NCI-H2107 treated with DMSO at 0.1 percent for 48 hours (cell line): ENCODE data around the gene CD164L2.

Experiments used
- DNase-seq: peaks from one replicate; lab custom pipeline; 2025; ENCODE audit not compliant: unreplicated experiment; lab: John Stamatoyannopoulos, UW

CD164L2 gene

DNA sequence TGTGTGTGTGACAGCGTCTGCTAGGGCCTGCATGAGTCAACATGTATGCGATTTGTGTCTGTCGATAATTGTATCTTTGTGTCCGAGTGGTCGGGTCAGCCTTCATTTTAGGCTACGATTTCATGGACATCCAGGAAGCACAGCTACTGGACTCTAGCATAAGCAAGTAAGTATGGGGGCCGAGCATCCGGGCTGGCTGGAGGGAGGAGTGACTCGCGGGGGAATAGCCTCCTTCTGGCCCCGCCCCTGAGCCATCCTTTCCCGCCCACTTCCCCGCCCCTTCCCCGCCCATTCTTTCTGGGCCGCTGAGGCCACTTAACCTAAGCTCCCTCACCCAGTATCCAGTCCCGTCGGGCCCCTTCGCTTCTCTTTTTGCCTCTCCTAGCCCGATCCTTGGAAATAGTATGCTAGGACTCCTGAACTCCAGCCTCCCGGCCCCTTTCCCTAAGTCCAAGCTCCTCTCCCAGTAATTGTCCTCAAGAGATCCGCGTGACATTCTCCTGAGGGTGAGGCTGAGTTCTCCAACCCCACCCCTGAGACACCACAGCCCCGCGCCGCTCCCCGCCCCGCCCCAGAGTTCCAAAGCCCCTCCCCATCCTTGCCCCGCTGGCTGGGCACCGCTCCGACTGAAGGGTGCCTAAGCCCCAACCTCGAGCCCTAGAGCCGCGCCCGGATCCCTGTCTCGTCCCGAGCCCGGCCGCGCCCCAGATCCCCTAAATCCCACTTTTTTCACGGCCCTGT, 17.6 kb downstream of the CD164L2 start:
- peak; percentile 84 for DNase-seq

DNA sequence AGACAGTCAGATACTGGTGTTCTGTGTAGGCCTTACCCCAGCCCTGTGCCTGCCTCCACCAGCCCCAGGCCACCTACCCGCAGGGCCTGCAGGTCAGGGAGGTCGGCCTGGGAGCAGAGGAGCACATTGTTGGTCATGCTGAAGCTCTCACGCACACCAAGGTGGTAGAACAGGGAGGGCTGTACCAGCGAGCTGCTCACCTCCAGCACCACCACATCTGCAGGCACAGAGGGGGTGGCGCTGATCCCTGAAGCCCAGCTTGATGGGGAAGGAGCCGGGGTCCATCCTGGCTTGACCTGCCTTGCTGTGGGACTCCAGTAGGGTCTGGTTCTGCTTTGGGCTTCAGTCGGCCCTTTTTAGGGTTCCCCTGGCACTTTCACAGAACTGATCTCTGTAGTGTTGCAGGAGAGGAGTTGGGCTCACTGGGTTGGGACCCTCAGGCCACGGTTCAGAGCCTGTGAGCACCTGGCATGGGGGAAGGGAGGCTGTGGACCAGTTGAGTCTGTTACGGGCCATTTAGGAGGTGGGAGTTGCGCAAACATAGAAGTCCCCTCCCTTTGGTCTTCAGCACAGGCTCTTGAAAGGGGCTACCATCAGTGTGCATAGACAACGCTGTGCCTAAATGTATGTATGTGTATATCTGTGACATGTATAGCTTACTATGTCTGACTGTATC, 18.3 kb downstream of the CD164L2 start:
- no peak for DNase-seq

- DNase-seq: no peak
Measured at GRCh38 chr1:27363766-27364695, 19.1 kb downstream of the CD164L2 start.

- no peak for DNase-seq
Measured at GRCh38 chr1:27361553-27361952, 21.6 kb downstream of the CD164L2 start.

DNA sequence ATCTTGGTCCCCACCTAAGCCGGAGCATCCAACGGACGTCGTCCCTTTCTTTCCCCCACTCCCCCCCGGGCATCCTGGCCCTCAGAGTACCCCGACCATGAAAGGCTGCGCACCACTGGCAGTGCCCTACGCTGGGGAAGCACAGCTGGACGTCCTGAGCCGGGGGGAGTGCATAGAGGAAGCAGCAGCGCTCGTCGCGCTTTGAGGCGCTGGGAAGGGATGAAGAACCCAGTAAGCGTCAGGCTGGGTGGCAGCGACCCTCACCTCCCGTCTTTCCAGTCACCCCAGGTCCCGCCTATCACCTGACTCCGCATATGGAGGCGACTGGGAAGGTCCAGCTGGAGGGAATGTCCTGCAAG, 22.1 kb downstream of the CD164L2 start:
- DNase-seq: no peak

DNA sequence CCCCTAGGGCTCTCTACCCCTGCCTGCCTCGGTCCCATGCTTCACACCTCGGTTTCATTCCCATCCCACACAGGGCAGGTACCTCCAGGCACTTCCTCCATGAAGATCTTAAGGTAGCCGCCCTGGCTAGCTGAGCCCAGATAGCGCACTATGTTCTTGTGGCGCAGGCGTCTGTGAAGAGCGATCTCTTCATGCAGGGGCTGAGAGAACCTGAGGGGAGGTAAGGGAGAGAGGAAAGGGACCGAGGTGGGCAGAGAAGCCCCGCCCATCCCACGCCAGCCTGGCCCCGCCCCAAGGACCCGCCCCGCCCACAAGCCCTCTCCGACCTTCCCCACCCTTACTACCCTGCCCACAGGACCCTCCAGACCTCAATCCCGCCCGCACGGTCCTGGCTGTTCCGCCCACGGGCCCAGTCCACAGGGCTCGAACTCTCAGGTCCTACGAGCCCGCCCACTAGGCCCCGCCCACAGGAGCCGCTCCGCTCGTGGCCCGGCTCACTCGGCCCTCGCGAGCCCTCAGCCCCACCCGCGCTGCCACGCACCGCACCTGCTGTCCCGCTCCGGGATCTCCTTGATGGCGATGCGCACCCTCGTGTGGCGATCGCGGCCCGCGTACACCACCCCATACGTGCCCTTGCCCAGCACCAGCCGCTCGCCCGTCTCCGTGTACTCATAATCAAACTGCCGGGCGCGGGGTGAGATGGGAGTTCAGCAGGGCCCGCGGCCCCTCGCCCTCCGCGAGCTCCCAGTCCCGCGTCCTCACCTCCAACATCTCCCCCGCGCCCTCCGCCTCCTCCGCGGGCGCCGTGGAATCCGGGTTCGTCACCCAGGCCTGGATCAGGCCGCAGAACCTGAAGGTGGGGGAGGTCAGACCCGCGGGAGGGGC, 22.7 kb downstream of the CD164L2 start:
- DNase-seq: no peak

DNA sequence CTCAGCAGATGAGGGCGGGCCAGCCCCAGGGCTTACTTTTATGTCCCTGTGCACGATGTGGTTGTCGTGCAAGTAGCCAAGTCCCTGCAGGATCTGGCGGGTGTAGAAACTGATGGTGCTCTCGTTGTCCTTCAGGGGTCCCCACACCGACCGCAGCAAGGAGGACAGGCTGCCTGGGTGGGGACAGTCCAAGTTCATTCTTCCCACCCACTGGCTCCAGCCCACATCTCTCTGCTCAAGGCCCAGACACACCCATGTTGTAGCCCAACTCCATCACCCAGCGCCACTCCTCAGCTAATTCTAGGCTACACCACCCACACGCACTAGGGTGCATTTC, 23.3 kb downstream of the CD164L2 start:
- DNase-seq: no peak

DNA sequence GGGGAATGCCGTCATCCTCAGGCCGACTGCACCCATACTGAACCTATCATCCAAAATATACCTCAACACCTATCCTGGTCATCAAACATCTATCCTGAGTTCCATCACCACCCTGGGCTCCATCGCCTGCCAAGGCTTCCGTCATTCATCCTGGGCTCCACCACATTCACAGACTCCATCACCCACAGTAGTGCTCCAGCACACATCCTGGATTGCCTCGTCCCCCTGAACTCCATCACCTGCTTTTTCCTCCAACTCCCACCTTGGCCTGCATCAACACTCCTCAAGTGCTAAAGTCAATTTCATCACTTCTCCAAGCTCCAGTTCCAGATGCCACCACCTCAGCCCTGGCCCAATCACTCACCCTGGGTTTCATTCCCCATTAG, 24.2 kb downstream of the CD164L2 start:
- no peak for DNase-seq

GRCh38 chr1:27358038-27358927, 24.9 kb downstream of the CD164L2 start:
- DNase-seq: no peak

- no peak for DNase-seq
Measured at GRCh38 chr1:27357281-27358037, 25.7 kb downstream of the CD164L2 start.

DNA sequence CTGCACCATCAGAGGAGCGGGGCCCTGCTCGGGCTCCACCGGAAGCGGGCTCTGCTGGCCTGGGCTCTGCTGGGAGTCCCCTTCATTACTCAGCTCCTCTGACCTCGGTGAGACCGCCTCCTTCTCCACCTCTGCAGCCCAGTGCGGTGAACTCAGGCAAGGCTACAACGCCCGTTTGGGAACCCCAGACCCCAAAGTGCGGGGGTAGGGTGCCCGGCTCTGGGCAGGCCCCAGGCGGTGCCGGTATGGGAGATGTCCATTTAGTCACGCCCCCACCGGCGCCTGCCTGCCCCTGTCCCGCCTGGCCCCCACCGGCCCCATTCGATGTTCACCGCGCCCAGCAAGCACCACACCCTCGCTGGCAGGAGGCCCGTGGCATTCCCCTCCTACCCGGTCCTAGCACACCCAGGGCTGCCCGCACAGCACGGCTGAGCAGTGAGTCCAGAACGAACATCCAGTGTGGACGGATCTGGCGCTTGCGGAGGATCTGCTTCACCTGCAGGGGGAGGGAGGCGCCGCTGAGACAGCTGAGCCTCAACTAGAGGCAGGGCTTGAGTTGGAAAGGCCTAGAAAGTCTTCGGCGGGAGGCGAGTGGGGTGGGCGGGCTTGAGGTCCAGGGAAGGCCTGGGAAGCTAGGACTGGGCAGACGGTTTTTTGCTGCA, 26.4 kb downstream of the CD164L2 start:
- no peak for DNase-seq

DNA sequence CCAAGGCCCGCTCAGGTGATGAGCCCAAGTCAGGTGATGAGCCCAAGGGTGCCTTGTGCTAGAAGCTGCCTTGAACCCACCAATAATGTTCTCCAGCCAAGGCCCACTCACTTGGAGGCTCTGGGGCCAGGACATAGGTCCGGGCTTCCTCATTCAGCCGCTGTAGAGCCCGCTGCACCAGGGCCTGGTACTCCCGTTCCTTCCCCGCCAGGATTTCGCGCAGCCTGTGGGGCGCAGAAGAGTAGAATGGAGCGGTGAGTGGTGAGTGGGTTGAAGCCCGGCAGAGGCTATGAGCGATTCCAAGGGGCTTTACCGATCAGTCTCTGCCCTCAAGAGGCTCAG, 26.9 kb downstream of the CD164L2 start:
- no peak for DNase-seq

DNA sequence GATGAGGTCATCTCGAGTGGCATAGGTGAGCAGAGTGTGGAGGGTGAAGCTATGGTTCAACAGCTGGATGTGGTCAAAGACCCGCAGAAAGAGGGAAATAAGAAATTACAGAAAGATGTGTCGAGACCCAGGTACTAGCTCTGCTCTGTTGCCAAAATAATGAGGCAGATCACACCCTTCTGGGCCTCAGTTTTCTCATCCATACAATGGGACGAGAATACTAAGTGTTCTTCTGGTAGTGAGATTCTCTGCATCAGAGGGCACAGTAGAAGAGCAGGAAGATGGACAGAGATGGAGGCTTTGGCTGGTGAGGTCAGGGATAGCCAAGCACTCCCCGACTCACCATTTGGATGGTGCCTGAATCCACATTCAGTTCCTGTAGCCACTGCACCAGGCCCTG, 27.4 kb downstream of the CD164L2 start:
- no peak for DNase-seq

GRCh38 chr1:27353629-27354028, 29.5 kb downstream of the CD164L2 start:
- no peak for DNase-seq

DNA sequence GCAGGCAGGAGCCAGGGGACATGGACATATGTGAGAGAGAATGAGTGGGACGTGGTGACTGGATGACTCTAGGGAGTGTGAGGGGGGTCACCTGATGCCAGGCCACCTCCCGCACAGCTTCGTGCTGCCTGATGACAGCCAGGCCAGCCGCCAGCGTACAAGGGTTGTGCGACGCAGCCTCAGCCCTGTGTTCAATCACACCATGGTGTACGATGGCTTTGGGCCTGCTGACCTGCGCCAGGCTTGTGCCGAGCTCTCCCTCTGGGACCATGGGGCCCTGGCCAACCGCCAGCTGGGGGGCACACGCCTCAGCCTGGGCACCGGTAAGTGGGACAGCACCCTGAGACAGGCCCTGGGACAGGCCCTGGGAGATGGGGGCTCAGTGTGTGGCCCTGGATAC, 30.0 kb downstream of the CD164L2 start:
- no peak for DNase-seq

DNA sequence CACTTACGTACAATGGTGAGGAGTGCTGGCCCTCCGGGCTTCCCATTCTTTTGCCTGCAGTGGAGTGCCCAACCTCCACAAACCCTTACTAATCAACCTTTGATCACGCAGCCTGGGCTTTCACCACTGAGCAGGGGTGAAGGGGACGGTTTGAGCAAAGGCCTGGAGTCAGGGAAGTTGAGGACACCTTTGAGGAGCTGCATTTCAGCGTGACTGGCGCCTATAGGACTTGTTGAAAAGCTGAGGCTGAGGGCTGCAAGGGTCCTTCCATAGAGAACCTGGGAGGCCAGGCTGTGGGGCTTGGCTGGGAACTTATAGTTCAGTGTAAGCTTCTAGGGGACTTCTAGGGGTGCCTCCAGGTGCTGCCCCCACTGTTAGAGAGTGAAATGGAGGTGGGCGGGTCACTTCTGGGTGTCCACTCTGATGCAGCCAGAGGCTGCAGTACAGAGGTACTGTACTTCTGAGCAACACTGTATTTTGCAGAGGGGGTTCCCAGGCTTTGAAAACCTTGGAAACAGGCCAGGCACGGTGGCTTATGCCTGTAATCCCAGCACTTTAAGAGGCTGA, 31.5 kb downstream of the CD164L2 start:
- DNase-seq: no peak

DNA sequence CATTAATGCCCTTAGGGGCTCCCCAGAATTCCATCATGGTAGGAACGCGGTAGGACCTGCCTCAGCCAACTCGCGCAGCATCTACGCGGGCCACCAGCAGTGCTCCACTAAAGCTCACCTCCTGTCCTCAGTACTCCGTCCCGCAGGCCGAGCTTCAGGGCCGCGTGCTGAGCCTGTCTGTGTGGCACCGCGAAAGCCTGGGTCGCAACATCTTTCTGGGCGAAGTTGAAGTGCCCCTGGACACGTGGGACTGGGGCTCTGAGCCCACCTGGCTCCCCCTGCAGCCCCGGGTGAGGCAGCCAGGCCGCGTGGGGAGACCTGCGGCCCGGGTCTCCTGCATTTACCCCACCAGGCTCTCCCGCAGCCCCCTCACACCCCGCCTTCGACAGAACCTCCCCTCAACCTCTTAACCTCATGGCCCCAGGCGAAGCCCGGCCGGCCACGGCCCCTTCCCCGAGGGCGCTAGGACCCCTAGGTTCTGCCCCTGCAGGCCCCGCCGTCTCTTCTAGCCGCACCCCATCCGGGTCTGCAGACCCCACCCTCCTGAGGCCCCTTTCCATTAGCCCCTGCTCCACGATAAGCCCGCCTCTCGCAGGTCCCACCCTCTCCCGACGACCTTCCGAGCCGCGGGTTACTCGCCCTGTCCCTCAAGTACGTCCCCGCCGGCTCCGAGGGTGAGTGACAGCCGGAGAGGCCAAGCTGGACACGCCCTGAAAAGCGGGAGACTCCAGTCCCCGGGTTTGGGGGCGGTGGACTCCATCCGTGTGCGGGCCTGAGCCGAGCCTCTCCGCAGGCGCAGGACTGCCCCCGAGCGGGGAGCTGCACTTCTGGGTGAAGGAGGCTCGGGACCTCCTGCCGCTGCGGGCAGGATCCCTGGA, 32.2 kb downstream of the CD164L2 start:
- no peak for DNase-seq
